ENCODE data around the gene APOA4.

Gene APOA4

DNA sequence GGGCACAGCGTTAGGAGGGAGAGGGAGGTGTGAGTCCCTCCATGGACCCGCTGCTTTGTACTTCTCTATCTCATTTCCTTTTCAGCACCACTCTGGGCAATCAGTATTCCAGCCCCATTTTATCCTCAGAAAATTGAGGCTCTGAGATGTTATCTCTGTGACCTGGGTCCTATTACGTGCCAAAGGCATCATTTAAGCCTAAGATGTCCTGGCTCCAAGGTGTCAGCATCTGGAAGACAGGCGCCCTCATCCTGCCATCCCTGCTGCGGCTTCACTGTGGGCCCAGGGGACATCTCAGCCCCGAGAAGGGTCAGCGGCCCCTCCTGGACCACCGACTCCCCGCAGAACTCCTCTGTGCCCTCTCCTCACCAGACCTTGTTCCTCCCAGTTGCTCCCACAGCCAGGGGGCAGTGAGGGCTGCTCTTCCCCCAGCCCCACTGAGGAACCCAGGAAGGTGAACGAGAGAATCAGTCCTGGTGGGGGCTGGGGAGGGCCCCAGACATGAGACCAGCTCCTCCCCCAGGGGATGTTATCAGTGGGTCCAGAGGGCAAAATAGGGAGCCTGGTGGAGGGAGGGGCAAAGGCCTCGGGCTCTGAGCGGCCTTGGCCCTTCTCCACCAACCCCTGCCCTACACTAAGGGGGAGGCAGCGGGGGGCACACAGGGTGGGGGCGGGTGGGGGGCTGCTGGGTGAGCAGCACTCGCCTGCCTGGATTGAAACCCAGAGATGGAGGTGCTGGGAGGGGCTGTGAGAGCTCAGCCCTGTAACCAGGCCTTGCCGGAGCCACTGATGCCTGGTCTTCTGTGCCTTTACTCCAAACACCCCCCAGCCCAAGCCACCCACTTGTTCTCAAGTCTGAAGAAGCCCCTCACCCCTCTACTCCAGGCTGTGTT is 5.8 kb upstream of the APOA4 start:
- H3K27ac ChIP-seq: no peak overlapping the region
- TF ChIP-seq, protein P1, sequence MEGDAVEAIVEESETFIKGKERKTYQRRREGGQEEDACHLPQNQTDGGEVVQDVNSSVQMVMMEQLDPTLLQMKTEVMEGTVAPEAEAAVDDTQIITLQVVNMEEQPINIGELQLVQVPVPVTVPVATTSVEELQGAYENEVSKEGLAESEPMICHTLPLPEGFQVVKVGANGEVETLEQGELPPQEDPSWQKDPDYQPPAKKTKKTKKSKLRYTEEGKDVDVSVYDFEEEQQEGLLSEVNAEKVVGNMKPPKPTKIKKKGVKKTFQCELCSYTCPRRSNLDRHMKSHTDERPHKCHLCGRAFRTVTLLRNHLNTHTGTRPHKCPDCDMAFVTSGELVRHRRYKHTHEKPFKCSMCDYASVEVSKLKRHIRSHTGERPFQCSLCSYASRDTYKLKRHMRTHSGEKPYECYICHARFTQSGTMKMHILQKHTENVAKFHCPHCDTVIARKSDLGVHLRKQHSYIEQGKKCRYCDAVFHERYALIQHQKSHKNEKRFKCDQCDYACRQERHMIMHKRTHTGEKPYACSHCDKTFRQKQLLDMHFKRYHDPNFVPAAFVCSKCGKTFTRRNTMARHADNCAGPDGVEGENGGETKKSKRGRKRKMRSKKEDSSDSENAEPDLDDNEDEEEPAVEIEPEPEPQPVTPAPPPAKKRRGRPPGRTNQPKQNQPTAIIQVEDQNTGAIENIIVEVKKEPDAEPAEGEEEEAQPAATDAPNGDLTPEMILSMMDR (conservative IDR thresholded peaks at IDR 0.05): no peak

- no peak overlapping the region for H3K27ac ChIP-seq
- TF ChIP-seq, protein P1 (conservative IDR thresholded peaks at IDR 0.05): no peak
These were observed 4.4 kb upstream of the APOA4 start for GRCh38 chr11:116827461-116827860.

GRCh38 chr11:116826751-116827431 is 3.8 kb upstream of the APOA4 start:
- H3K27ac ChIP-seq: no peak overlapping the region

DNA sequence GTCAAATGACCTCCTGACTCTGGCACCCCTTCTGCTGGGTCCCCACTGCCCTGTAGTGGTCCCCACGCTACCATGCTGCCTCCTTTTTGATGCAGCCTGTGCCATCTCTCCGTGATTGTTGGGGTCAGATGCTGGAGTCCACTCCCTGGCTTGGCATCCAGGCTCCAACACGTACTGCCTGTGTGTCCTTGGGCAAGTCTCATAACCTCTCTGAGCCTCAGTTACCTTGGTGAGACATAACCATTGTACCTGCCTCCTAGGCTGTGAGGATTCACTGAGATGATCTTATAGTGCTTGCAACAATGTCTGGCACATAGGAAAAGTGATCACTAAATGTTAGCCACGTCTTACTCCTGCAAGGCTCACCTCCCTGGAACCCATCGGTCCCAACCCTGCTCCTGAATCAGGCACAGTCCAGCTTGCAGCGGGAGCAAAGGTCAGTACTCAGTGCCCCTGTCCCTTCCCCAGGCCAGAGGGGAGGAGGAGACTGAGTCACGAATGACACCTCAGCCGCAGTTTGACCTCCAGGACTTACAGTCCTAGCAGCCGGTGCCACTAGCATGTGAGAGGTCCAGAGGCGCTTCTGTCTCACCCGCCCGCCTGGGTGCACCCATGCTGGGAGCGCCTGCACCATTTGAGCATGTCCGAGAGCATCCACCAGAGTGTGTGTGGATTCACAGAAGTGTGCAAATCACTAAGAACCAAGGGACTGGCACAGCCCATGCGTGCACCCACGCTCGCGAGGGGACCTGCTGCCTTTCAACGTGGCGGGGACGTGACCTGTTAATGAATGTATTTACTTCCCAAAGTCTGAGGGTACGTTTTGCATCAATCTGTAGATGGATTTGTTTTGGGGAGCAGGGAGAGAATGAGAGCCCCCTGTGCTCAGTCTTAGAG is 3.0 kb upstream of the APOA4 start:
- TF ChIP-seq, protein P1 (conservative IDR thresholded peaks at IDR 0.05): no peak
- no peak overlapping the region for H3K27ac ChIP-seq

More at GRCh38 chr11:116826751-116827431, 3.8 kb upstream of the APOA4 start:
- TF ChIP-seq, protein P1 (conservative IDR thresholded peaks at IDR 0.05): no peak

GRCh38 chr11:116825434-116825833 is 2.3 kb upstream of the APOA4 start:
- TF ChIP-seq, protein P1 (conservative IDR thresholded peaks at IDR 0.05): no peak
- no peak overlapping the region for H3K27ac ChIP-seq

GRCh38 chr11:116822575-116822974 is 529 bp downstream of the APOA4 start:
- H3K27ac ChIP-seq: no peak overlapping the region
- TF ChIP-seq, protein P1 (conservative IDR thresholded peaks at IDR 0.05): no peak
